ENCODE data around the gene SLC14A1.

Gene SLC14A1

DNA sequence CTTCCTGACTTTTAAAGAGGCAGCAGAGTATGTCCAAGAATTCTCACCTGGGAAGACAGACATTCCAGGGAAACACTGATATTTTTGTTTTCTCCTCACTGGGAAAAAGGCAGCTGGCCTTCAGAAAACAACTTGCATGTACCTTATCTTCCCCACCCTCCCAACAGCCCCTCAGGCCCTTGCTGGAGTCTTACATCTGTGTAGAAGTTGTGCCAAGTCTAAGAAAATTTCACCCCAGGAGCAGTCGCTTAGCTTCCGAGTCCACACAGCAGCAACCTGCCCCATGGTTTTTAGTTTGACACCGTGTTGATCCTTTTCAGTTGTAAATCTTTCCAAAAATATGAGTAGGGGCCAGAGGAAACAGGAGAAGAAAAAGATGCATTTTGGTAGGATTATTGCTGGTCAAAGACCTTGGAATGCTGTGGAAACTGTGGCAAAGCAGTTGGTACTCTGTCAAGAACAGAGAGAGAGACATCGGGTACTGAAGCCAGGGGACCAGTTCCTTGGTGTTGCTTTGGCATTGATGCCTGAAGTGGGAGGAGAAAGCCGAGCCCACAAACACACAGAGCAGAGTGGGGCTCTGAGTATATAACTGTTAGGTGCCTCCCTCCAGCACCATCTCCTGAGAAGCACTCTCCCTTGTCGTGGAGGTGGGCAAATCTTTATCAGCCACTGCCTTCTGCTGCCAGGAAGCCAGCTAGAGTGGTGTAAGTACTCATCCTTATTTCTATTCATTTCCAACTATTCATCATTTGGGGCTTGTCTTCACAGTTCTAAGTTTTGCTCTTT lies at the start of gene SLC14A1:
Gene SLC14A1 (plus strand): TSS at position 615 of the 789 bp plus-strand sequence. CDS start 6,140 bp downstream, outside the sequence.
- DNase-seq (ENCODE audit: low spot score): no peak

DNA sequence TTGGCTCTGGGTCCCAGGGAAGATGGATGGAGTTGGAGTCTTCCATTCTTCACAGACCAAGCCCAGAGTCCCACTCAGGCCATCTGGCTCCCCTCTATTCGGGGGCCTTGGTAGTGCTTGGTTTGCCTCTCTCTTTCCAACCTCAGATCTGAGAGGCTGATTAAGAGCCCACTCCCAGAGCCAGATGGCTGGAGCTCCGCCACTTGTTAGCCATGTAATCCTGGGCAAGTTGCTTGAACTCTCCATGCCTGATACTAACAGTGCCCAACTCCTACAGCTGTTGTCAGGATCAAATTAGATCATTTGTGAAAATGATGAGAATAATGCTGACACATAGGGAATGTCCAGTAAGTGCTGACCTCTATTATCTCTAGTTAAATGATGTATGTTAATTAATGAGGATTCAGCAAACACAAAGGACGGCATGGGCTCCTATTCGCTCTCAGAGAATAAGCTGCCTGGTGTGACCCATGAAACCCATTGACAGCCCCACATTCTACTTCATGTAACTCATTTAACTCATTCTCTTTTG lies 46.6 kb upstream of the SLC14A1 start:
- DNase-seq (ENCODE audit: low spot score): no peak

DNA sequence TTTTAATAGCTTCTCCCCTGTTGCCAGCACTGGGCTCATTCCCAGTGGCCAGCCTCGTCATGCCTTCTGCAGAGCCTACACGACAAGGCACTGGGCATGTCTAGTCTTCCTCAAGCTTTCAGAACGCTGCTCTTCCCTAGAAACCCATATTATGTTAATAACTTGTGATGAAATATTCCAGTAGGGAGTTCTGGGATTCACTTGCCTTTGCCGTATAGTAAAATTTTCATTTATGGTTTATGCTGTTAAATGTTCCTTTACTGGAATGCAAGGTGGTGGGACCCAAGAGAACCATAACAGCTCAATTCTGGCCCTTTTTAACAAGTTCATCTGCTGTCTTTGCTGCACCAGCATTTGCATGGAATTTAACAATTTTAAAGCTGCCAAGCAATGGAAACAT lies 45.5 kb upstream of the SLC14A1 start:
- DNase-seq (ENCODE audit: low spot score): no peak

DNA sequence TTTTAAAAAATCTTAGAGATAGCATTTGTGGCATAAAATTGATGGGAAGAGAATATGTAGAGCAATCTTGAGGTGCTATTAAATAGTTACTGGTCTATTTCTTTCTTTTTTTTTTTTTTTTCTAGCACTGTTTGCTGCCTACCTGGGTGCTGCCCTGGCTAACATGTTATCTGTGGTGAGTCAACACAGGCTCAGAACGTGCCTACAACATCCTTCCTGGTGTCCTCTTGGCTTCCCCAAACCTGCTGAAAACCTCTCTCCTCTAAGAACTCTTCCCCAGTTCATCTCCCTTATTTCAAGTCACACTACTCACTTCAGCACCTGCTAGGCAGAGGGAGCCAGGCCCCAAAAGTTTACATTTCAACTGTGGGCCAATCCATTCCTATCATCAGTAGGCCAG lies 45.1 kb upstream of the SLC14A1 start:
- DNase-seq (ENCODE audit: low spot score): no peak

DNA sequence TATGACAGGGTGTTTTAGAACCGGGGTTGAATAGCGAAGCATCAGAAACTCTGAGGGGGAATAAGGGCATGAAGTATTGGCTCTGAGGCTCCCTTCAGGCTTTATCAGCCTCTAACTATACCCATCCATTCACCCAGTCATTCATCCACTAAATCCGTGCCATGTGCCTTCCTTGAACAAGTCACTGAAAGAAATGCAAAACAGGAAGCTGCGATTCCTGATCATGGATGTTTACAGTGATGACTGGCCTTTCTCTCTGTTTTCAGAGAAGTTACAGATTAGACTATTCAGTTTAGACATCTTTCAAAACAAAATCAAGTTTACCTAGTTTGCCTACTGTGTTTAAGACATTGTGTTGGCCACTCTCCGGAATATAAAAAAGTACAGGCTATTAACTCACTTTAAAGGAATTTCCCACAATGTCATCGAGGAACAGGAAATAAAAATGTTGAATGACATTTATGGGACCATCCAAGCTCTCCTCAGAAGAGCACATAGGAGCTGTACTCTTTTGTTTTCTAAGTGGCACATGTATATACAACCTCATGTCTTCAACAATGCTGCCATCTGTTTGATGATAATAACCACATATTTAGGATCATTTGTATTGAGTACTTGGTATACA lies 43.8 kb upstream of the SLC14A1 start:
- DNase-seq (ENCODE audit: low spot score): no peak

DNA sequence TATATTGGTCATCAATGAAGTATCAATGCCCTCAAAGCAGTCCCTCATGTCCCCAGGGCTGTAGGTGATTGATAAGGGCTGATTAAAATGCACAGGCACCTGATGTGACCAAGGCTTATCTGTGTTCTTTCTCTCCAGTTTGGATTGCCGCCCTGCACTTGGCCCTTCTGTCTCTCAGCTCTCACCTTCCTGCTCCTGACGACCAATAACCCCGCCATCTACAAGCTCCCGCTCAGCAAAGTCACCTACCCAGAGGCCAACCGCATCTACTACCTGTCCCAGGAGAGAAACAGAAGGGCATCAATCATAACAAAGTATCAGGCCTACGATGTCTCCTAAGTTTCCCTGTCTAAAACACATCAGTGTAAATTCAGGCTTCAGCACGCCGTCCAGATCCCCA lies 41.8 kb upstream of the SLC14A1 start:
- no peak for DNase-seq (ENCODE audit: low spot score)

DNA sequence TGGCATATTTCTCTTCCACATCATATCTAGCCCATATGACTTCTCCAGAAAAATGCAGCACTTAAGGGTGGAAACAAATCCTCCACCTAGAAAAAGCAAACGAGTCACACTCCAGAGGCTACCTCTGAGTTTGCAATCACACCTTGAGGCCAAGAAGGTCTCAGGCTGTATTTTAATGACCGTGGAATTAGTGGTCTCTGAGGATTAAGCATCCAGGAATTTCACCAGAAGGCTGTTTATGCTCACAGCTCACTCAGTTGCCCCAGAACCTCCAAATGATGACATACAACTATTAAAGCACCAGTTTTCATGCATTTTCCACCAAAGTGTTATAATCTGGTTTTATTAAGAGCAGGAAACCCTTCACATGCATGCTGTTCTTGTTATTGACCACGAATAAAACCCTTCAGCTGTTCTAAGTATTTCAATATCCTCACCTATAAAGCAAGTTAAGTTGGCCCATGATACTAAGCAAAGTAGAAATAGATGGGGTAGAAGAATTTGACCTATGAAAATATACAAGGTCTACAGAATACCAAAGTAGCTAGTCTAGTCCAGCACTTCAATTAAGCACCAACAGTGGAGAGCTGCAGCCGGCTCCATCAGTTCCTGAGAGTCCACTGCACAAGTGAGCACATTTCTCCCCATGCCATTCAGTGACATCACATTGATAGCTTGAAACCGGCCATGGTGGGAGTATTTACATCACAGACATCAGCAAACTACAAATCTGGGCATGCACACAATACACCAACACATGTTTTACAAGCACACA lies 39.5 kb upstream of the SLC14A1 start:
- no peak for DNase-seq (ENCODE audit: low spot score)

DNA sequence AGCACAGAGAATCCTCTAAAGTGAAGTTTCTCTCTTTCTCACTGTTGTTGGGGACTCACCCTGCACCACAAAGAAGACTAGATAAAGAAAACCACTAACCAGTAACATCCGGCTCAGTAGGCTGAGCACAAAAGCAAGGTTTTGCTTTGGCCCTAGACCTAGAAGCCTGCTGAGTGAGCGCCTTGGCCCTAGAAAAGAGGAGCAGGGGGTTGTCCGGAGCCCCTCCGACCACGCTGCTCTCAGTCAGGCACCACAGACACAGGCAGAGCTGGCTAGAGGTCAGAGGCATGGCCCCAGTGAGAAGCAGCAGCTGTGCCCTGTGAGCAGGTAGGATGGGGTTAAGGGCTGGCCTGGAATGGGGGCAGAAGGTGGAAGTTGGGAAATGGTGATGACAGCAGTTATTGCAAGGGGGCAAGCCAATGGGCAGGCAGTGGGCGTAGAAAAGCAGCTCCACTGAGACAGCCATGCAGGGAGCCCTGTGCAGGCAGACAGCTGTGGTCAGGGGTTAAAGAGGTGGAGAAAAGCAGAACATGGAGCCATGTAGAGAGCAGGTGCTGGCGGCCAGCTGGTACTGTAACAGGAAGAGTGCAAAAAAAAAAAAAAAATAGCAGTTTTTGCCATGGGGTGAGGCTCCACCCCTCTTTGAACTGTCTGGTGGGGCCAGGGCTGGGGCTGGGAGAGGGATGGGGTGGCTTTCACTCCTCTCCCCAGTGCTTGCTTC lies 36.9 kb upstream of the SLC14A1 start:
- no peak for DNase-seq (ENCODE audit: low spot score)

DNA sequence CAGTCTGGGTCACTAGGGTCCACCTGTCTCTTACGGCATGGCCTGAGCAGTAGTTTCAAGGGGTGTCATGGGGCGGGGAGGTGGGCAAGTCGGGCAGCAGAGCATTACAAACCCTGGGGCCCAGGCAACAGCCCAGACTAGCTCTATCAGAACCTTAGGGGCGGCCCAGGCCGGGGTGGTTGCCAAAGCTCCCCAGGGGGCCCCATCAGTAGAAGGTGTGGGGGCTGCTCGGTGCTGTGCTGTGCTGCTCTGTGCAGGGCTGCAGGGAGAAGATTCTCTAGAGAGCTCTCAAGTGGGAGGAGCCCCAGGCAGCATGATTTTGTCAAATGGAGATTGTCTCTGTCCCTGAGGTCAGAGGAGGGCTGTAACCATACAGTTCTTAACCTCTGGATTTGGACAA lies 36.4 kb upstream of the SLC14A1 start:
- no peak for DNase-seq (ENCODE audit: low spot score)

DNA sequence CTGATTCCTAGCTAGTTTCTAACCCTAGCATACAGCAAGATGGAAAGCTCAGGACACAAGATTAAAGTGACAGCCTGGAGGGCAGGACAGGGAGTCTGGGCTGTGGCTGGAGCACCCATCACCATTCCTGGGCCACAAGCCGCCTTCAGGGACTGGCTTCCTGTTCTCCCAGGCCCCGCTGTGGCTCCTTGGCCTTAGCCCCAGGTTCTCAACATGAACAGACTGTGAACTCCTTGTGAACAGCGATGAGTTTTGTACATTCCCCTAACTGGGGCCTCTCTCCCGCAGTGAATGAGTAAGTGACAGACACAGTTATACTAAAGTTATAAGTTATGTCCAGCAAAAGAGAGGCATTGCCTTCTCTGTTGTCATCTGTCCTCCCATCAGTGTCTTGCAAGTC lies 35.9 kb upstream of the SLC14A1 start:
- no peak for DNase-seq (ENCODE audit: low spot score)

DNA sequence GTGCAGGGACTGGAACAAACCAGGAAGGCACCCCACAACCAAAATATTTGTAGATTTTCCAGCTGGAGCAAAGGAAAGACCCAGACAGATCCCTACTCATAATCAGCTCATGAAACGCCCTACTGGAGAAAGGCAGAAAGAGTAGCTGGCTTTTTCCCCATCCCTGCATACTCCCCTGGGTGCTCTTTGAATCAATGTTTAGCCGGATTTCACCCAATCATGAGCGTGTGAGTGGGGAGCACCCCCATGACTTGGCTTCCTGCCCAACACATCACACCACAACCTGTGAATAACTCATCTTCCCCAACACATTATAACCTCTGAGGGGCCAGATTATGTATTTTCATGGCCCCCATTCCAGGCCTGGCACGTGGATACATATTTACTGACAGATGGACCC lies 35.1 kb upstream of the SLC14A1 start:
- DNase-seq (ENCODE audit: low spot score): no peak

DNA sequence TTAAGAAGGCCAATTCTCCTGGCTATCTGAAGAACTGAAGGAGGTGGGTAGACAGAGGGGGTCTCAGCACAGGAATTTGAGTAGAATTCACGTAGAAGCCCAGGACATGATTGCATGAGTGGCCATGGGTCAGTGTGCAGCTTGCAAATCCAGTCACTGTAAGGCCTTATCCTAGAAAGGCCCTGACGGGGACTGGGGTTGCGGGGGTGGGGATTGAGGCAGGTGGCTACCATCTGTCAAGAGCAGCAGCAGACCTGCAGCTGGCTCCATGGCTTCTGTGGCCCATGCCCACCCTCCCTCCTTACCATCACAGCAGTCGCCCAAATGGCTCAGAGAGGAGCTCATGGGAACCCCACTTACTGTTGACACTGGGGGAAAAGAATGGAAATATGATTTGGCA lies 34.6 kb upstream of the SLC14A1 start:
- DNase-seq (ENCODE audit: low spot score): no peak

DNA sequence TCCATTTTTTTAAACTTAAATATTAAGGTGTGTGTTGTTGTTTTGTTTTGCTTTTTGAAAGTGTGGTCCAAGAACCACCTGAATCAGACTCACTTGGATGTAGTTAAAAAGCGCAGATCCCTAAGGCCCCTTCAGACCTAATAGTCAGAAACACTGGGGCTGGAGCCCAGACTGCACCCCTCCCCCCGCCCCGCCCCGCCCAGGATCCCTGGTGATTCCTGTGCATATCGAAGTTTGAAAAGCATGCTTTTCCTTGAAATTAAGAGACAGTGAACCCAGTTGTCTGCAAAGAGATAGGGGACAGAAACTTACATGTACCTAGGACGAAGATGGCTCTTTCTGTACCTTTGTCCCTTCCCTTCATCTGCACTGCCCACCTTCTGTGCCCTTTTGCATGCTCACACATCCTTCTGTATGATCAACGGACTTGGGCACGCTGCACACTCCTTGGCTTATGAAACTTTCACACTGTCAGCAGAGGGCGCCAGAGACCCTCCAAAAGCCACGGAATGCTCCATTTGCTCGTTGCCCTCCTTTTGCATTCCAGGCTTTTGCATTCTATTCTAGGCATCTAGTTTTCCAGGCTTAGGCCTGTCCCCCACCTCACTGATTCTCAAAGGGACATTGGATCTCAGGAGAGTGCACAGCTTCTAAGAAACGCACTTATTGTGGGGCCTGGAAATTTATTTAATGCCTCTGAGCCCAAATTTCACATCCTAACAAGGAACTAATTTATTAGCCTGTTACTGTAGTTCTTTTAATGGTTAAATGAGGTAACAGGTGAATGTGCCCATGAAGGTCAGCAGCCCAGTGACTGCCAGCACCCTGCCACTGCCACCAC lies 32.8 kb upstream of the SLC14A1 start:
- DNase-seq (ENCODE audit: low spot score): peak; percentile 67

DNA sequence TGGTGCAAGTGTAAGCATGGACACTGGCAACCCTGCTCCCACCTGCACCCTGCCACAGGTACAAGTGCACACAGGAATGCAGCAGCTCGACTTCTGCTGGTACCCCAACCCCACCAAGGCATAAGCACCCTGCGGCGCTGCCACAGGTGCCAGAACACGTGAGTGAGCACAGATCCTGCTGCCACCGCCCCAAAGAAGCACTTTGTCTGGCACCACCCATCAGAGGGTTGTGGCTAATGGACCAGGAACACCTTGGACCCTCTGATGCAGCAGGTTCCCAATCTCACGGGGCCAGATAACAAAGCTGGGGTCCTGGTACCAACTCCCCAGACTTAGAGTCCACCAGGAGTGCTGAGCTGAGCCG lies 32.2 kb upstream of the SLC14A1 start:
- no peak for DNase-seq (ENCODE audit: low spot score)

DNA sequence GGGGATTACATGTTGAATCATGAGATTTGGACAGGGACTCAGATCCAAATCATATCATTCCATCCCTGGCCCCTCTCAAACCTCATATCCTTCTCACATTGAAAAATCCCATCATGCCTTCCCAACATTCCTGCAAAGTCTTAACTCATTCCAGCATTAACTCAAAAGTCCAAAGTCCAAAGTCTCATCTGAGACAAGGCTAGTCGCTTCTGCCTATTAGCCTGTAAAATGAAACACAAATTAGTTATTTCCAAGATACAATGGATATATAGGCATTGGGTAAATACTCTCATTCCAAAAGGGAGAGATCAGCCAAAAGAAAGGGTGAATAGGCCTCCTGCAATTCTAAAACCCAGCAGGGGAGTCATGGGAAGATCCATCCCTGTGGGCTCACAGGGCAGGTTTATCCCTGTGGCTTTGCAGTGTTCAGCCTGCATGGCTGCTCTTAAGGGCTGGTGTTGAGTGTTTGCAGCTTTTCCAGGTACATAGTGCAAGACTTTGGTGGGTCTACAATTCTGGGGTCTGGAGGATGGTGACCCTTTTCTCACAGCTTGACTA lies 21.2 kb upstream of the SLC14A1 start:
- no peak for DNase-seq (ENCODE audit: low spot score)

DNA sequence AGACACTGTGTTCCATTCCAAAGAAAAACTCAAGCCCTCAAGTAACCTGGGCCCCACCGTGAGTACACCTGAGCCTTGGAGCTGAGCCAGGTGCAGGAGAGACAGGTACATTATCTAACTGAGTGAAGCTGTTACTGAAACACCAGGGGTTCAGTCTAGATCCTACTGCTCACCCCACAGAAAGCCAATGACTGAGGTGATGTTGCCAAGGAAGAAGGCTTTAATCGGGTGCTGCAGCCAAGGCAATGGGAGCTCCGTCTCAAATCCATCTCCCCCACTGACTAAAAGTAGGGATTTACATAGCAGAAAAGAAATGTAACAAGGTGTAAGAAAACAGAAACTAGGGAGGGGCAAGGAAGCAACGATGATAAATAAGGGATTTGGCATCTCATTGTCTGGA lies 15.2 kb upstream of the SLC14A1 start:
- DNase-seq (ENCODE audit: low spot score): no peak

DNA sequence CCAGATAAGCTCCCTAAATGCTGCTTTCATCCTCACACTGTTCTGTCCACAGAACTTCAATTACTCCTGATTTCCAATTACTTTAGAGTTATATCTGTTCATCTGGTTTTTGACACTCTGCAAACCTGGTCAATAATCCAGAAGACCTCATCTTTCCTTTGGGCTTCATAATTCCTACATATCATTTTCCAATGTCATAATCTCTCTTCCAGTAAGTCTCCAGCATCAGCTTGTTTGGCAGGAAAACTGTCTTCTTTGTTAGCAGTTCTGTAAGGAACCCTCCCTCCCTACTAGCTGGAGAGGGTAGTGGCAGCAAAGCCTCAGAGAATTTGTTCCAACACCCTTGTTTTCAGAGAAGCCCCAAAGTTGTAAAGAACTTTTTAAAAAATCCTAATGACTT lies 11.9 kb upstream of the SLC14A1 start:
- no peak for DNase-seq (ENCODE audit: low spot score)

DNA sequence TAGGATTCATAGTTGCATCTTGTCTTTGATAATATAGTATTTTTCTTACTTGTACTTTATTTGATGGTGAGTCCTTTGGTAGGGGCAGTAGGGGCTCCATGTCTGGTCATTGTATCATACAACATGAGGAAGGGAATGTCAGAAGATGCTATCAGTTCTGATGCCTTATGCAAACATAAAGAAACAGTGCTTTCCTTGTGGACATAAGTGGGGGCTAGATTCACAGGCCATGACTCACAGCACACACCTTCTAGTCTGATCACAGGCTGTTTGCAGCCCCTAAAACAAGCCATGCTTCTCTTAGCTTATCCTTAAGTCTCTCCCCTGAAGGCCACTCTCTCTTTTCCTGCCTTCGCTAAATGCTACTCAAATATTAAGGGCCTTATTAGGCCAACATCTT lies 10.7 kb upstream of the SLC14A1 start:
- no peak for DNase-seq (ENCODE audit: low spot score)

DNA sequence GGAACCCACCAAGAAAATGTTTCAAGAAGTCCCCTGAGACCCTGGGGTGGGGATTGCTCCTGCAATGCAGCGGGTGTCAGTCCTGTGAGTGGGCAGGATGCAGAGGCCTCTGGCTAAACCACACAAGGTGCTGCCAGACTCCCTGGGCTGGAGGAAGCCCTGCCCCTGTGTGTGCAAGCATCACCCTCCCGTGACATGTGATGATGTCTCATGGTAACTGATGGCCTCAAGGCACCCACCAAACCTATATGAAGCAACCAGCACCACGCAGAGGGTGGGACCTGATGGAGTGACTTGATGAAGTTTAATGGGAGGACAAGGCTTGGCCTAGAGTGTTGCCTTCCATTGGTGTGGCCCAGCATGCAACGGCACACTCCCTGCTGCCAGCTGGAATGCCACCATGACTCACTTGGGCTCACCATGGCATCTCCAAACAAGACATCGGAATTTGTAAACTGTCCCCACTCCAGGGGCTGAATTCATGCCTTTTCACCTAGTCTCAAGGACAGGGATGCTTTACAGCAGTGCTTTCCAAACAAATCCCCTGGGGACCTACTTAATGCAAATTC lies 8.7 kb upstream of the SLC14A1 start:
- no peak for DNase-seq (ENCODE audit: low spot score)

DNA sequence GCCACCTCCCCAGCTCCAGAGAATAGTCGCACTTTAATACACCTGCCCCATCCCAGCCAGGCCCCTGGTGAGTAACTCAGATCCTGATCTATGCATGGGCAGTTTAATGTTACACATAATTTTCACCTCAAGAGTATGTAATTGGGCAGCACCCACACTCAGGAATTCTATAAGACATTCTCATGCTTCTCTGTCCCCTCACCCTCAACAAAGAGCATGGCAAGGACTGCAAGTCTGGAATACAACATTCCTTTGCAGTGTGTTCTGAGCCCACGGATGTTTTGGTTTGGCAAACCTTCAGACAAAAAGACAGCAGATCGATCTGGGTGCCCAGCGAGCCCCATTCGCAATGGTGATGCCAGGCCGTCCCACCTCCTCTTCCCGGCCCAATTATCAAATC lies 4.9 kb upstream of the SLC14A1 start:
- no peak for DNase-seq (ENCODE audit: low spot score)

DNA sequence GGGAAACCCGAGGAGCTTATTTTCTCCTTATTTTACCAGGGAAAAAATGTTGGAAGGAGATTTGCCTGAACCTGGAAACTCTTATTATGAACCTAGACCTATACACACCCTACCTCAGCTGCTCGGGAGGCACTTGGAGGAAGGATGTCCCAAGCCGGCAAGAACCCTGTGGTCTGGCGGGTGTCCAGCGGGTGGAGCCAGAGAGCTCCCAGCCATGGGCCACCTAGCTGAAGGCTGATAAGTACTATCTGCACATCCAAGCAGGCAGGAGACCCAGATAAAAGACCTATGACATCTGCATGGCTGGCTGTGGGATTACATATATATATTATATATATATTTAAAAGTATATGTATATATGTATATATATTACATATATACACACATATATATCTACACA lies 1.1 kb upstream of the SLC14A1 start:
- DNase-seq (ENCODE audit: low spot score): peak; percentile 81
